Activated T-cell treated with anti-CD3 and anti-CD28 coated beads, Interleukin-2, amount 50 U/mL, for 48 hours (primary cell): ENCODE data around the gene KCTD16.

Experiments used
- DNase-seq, 2 experiments: peaks; one replicate each; pipeline ENCODE4 v3.0.0-alpha.2; 2020

The KCTD16 gene

GRCh38 chr5:144219869-144220268, 49.2 kb downstream of the KCTD16 start:
- DNase-seq = no peak

DNA sequence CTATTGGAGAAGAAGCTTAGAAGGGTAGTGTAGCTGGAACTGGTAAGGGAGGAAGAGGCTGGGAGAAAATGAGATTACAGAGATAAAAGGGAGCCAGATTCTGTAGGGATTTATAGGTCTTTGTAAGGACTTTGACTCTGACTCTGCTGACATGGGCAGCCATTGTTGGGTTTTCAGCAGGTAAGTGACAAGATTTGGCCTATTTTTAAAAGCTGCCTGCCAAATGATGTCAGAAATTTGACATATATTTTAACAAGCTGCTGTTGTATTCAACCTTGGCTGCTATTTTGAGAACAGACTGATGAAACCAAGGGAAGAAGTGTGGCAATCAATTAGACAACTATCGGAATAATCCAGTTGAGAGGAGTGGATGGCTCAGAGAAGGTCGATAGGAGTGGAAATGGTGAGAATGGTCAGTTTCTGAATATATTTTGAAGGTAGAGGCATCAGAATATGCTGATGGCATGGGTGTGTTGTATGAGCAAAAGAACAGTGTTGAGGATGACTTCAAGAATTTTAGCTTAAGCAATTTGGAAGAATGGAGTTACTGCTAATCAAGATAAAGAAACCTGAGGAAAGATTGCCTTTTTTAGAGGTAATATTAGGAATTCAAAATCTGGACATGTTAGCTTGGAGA, 56.8 kb downstream of the KCTD16 start:
- no peak for DNase-seq

DNA sequence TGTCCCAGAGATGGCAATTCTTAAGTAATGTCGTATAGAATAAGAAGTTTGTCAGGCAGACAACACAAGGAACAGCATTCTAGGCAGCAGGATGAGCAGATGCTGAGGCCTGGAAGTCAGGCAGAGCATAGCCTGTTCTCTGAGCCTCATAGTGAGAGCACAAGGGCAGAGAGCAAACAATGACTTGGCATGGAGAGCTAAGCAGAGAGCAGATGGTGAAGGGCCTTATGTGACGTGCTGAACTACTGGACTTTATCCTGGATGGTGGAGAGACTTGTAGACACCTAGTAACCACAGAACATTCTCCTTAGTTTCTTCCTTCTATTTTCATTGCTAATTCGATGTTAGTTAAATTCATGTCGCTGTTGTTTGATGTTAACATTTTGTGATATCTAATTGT, 60.1 kb downstream of the KCTD16 start:
- DNase-seq = no peak

- no peak for DNase-seq
Measured at GRCh38 chr5:144232285-144232684, 61.6 kb downstream of the KCTD16 start.

DNA sequence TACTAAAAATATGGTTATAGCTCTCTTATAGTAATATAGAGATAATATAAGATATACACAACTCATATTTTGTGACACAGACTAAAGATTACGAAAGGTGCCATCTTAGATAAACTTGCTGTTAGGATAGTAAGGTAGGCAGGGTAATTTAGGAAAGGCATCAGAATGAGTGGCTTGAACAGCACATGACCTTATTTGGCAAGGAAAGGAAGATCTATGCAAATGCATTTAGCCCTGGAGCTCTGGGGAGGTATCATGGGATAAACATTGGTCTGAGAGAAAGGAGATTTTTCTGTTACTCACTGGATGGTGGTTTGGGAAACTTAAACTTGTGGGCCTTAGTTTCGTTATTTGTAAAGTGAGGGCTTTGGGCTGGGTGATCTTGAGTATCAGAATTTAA, 65.8 kb downstream of the KCTD16 start:
- no peak for DNase-seq

- no peak for DNase-seq
Measured at GRCh38 chr5:144237851-144238250, 67.2 kb downstream of the KCTD16 start.

GRCh38 chr5:144247131-144247530, 76.5 kb downstream of the KCTD16 start:
- DNase-seq = no peak

DNA sequence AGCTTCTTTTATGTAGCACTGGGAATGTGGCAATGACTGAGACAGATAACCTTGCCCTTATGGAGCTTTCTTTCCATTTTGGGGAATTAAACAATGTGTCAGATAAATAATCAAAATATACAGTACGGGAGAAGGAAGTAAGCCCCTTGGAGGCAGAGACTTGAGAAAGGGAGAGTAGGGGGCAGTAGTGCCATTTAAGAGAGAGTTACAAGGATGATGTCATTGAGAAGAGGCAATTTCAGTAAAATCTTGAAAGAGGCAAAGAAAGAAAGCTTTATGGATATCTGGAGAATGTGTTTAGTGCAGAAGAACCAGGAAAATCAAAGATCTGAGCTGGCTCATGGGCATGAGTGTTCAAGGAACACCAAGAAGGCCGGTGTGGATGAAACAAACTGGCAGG, 77.3 kb downstream of the KCTD16 start:
- DNase-seq = no peak

GRCh38 chr5:144249755-144250464, 79.2 kb downstream of the KCTD16 start:
- no peak for DNase-seq

GRCh38 chr5:144254552-144254951, 83.9 kb downstream of the KCTD16 start:
- no peak for DNase-seq

- no peak for DNase-seq
Measured at GRCh38 chr5:144260121-144260520, 89.4 kb downstream of the KCTD16 start.

GRCh38 chr5:144265643-144266247, 95.1 kb downstream of the KCTD16 start:
- DNase-seq = no peak

- no peak for DNase-seq
Measured at GRCh38 chr5:144267961-144268513, 97.4 kb downstream of the KCTD16 start.

DNA sequence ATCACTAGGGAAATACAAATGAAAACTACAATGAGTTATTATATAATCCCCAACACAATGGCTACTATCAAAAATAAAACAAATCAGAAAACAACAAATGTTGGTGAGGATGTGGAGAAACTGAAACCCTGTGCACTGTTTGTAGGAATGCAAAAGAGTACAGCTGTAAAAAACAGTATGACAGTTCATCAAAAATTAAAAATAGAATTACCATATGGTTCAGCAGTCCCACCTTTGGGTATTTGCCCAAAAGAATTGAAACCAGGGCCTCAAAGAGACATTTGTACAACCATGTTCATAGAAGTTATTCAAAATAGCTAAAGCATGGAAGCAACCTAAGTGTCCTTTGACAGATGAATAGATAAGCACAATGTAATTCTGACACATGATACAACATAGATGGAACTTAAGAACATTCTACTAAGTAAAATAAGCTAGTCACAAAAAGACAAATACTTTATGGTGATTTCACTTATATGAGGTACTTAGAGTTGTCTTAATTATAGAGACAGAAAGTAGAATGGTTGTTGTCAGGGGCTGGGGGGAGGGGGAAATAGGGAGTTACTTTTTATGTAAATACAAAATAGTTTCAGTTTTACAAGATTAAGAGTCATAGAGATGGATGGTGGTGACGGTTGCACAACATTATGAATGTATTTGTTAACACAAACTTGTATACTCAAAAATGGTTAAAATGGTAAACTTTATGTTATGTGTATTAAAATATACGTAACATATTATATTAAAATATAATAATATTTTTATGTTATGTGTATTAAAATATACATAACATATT, 102.8 kb downstream of the KCTD16 start:
- DNase-seq = no peak

DNA sequence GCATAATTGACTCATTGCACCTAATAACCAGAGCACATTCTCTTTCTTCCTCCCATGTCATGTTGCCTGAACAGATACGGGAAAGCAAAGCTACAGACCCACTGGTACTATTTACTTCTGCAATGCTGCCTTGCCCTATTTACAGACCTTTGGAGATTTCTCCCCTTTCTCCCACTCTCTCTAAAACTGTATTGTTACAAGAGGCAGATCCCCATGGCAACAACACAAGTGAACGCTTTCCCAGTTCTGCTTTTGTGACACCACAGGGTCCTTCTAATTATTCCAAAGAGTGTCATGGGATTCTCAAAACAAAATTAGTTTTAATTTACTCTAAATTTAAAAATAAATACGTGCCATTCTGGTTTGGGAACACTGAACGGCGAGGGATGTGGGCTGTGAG, 104.7 kb downstream of the KCTD16 start:
- no peak for DNase-seq

- no peak for DNase-seq
Measured at GRCh38 chr5:144276034-144276822, 105.6 kb downstream of the KCTD16 start.

GRCh38 chr5:144281784-144282183, 111.1 kb downstream of the KCTD16 start:
- DNase-seq = no peak

GRCh38 chr5:144284036-144284435, 113.4 kb downstream of the KCTD16 start:
- DNase-seq = no peak

GRCh38 chr5:144284931-144285502, 114.3 kb downstream of the KCTD16 start:
- DNase-seq = no peak

- no peak for DNase-seq
Measured at GRCh38 chr5:144289277-144289676, 118.6 kb downstream of the KCTD16 start.

DNA sequence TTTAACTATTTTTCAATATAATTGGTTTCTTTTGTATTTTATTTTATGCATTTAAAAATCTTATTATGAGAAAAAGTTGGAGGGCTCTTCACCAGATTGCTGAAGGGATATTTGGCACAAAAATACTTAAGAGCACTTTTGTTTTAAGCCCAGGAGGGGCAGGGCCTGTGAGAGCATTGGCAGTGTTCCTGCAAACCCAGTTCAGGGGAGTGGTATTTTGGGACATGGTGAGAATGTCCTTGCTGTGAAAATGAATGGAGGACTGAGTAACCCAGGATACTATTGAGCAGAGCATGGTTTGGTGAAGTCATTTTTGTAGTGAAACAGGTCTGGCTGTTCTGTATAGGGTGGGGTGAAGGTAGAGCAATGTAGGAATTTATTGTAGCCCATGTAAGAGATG, 121.4 kb downstream of the KCTD16 start:
- DNase-seq = no peak

DNA sequence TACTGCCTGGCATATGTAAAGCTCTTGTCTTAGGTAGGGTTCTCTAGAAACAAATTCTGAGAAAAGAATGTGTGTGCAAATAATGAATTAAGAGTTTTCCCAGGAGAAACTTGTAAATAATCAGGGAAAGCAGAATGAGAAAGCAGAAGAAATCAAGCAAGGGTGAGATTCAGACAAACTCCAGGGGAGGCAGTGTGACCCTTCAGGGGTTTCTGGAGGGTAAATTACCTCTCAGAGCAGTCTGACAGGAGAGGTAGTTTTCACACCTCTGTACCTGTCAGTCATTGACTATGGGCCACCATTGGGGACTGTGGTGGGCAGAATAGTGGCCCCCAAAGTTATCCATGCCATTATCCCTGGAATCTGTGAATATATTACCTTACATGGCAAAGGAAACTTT, 124.6 kb downstream of the KCTD16 start:
- DNase-seq = no peak
